ENCODE measurements around the gene PTPRN2. TPM values are rescaled to one million over a fixed set of nuclear protein-coding genes. Genes with fewer than 3 reads are reported as not detected.

PTPRN2 gene
- total and polyA plus RNA-seq, 2 of the 8 experiments (the other 6 are each of a cell fraction or from before 2014, with no cell fraction given), result 2.6 to 4.5 TPM

- FAIRE-seq (no peak), DNase-seq (ENCODE audit: low read depth in 1 of 2, low spot score in 2 of 2) (no peak)
- no peak overlapping the region for H2AFZ ChIP-seq (ENCODE audit: low read length)
- H4K8ac ChIP-seq (ENCODE audit: extremely low read depth, insufficient read depth, low read length), result no peak overlapping the region
- no peak overlapping the region for H3K4ac ChIP-seq (replicated peaks; ENCODE audit: insufficient read length, low read depth, low read length)
- H3K4me1 ChIP-seq (replicated peaks in 1 of 4; ENCODE audit: control insufficient read depth in 3 of 4, insufficient read depth in 4 of 4, low read length in 3 of 4), result no peaks in the 10 kb centered on the region; a peak in 1 of 7 replicates
- H2BK20ac ChIP-seq (ENCODE audit: low read length), result no peak overlapping the region
- no peaks in the 10 kb centered on the region for H3K79me2 ChIP-seq (ENCODE audit: control insufficient read depth in 1 of 2, insufficient read depth in 2 of 2, low read length in 2 of 2)
- no peaks in the 10 kb centered on the region for H3K23me2 ChIP-seq (ENCODE audit: low read depth, low read length)
- H3K14ac ChIP-seq (ENCODE audit: insufficient read length), result no peak overlapping the region
- no peak overlapping the region for H2BK5ac ChIP-seq (ENCODE audit: low read depth, low read length)
- H3K36me3 ChIP-seq (ENCODE audit: control insufficient read depth in 2 of 4, insufficient read depth in 4 of 4, low read length in 3 of 4), result no peaks in the 10 kb centered on the region
- 95% methylated on average over 8 of the region's 8 CpGs; no CpG with 5 or more reads in 1 of the 2 experiments for WGBS, 2 experiments (ENCODE audit: extremely low coverage in 1 of 2, insufficient coverage in 1 of 2, insufficient read length in 1 of 2, insufficient replicate concordance in 2 of 2, low coverage in 1 of 2, low lambda C conversion rate in 2 of 2, missing lambda C conversion rate in 1 of 2)
- H3K56ac ChIP-seq (replicated peaks; ENCODE audit: insufficient read length, low read depth, low read length), result no peak overlapping the region
- H2BK120ac ChIP-seq (replicated peaks; ENCODE audit: low read depth, low read length), result no peak overlapping the region
- no peak overlapping the region for H3K9ac ChIP-seq (replicated peaks in 1 of 4; ENCODE audit: extremely low read depth in 1 of 4, low read depth in 3 of 4, low read length in 3 of 4)
- H3K79me1 ChIP-seq (ENCODE audit: low read depth, low read length), result no peaks in the 10 kb centered on the region
- H3K27ac ChIP-seq (ENCODE audit: low read depth, low read length), result no peak overlapping the region
- H2BK15ac ChIP-seq (ENCODE audit: low read length), result no peak overlapping the region
- no peak overlapping the region for H3K23ac ChIP-seq (ENCODE audit: insufficient read length)
- H3K27me3 ChIP-seq (replicated peaks in 1 of 4; ENCODE audit: control insufficient read depth in 3 of 4, extremely low read depth in 1 of 4, insufficient read depth in 3 of 4, low read length in 3 of 4), result no peaks in the 10 kb centered on the region
- peaks cover 14 to 30% of the 10 kb centered on the region in 2 experiments for H3K9me3 ChIP-seq (ENCODE audit: insufficient read depth in 2 of 2, low read depth in 1 of 2, low read length in 1 of 2)
- H4K20me1 ChIP-seq (replicated peaks in 1 of 2; ENCODE audit: control insufficient read depth in 1 of 2, insufficient read depth in 2 of 2, low read length in 2 of 2), result no peaks in the 10 kb centered on the region
- H3K18ac ChIP-seq (ENCODE audit: extremely low read depth, low read length), result no peak overlapping the region
- no peak overlapping the region for H2AK5ac ChIP-seq (ENCODE audit: low read depth, low read length)
- no peak overlapping the region for H3K4me2 ChIP-seq (ENCODE audit: insufficient read depth in 1 of 2, low read depth in 2 of 2, low read length in 2 of 2)
- no peak overlapping the region for H3K4me3 ChIP-seq (ENCODE audit: extremely low read depth in 1 of 4, insufficient read depth in 2 of 4, low read depth in 3 of 4, low read length in 4 of 4)
- POLR2A ChIA-PET (ENCODE audit: partially characterized antibody), result no interaction called here
- no peak overlapping the region for H2BK12ac ChIP-seq (ENCODE audit: low read depth, low read length)
- CTCF ChIA-PET (ENCODE audit: partially characterized antibody), result interaction anchor here (0.6 to 0.7 kb wide), 2 partner anchors 9 to 169 kb away, joined by 3 read pairs; no protein-coding TSS in a partner anchor
- no peak overlapping the region for H4K5ac ChIP-seq (ENCODE audit: insufficient read length, low read depth, low read length)
- no peak overlapping the region for H4K91ac ChIP-seq (replicated peaks; ENCODE audit: insufficient read length, low read length)
- peak; percentile 54 for TF ChIP-seq MAFK (IDR thresholded peaks at IDR 0.05; ENCODE audit: low read depth, low read length)
- no peak for TF ChIP-seq SP1 (IDR thresholded peaks at IDR 0.05; ENCODE audit: low read depth, low read length)
- no peak for TF ChIP-seq TAF7 (optimal IDR thresholded peaks at IDR 0.05; ENCODE audit: borderline replicate concordance, low read depth, low read length)
These were observed 706.4 kb downstream of the PTPRN2 start for GRCh38 chr7:157881048-157881771.

All from H1 (cell line).